DMS 273 (cell line): ENCODE data around the gene TMEM240.
"Not testable (repeated sequence)": the region's sequence is repeated elsewhere in the genome, so short reads cannot be mapped to it uniquely, and the experiment has no call there.

ENCODE experiments used
- DNase-seq: peaks from one replicate; lab custom pipeline; 2025; ENCODE audit not compliant: unreplicated experiment; lab: John Stamatoyannopoulos, UW

Gene TMEM240

GRCh38 chr1:1527092-1527816, 13.2 kb downstream of the TMEM240 start:
- DNase-seq, result no peak

- DNase-seq, result not testable (repeated sequence)
Measured at GRCh38 chr1:1526476-1526875, 13.9 kb downstream of the TMEM240 start.

GRCh38 chr1:1524750-1525383, 15.6 kb downstream of the TMEM240 start:
- not testable (repeated sequence) for DNase-seq

GRCh38 chr1:1523651-1524050, 16.8 kb downstream of the TMEM240 start:
- not testable (repeated sequence) for DNase-seq

- DNase-seq, result not testable (repeated sequence)
Measured at GRCh38 chr1:1523226-1523625, 17.2 kb downstream of the TMEM240 start.

GRCh38 chr1:1522536-1522935, 17.9 kb downstream of the TMEM240 start:
- not testable (repeated sequence) for DNase-seq

GRCh38 chr1:1521331-1521730, 19.1 kb downstream of the TMEM240 start:
- no peak for DNase-seq

- DNase-seq, result not testable (repeated sequence)
Measured at GRCh38 chr1:1519805-1520505, 20.5 kb downstream of the TMEM240 start.

GRCh38 chr1:1518621-1519007, 21.8 kb downstream of the TMEM240 start:
- DNase-seq, result not testable (repeated sequence)

- no peak for DNase-seq
Measured at GRCh38 chr1:1517973-1518620, 22.3 kb downstream of the TMEM240 start.

- DNase-seq, result not testable (repeated sequence)
Measured at GRCh38 chr1:1516923-1517322, 23.5 kb downstream of the TMEM240 start.

- not testable (repeated sequence) for DNase-seq
Measured at GRCh38 chr1:1514376-1514775, 26.0 kb downstream of the TMEM240 start.

- not testable (repeated sequence) for DNase-seq
Measured at GRCh38 chr1:1513675-1514074, 26.7 kb downstream of the TMEM240 start.

- not testable (repeated sequence) for DNase-seq
Measured at GRCh38 chr1:1512425-1512824, 28.0 kb downstream of the TMEM240 start.

- peak; percentile 92 for DNase-seq
Measured at GRCh38 chr1:1511533-1512285, 28.7 kb downstream of the TMEM240 start, which contains the start of gene ATAD3A. Gene ATAD3A, plus strand, starts transcription at chr1:1512162. Its CDS starts 107 bp downstream, at chr1:1512269.

GRCh38 chr1:1510912-1511532, 29.4 kb downstream of the TMEM240 start:
- no peak for DNase-seq

GRCh38 chr1:1509465-1509850, 31.0 kb downstream of the TMEM240 start:
- DNase-seq, result not testable (repeated sequence)

- DNase-seq, result not testable (repeated sequence)
Measured at GRCh38 chr1:1508775-1509464, 31.5 kb downstream of the TMEM240 start.

GRCh38 chr1:1507305-1507704, 33.1 kb downstream of the TMEM240 start:
- DNase-seq, result no peak
